GM12878 (cell line): ENCODE measurements around the gene TRPV6. TPM values are rescaled to one million over a fixed set of nuclear protein-coding genes. Genes with fewer than 3 reads are reported as not detected.

ENCODE experiments used
- ATAC-seq: fragments of 200-7000 bp; cut with Tn5 transposase; 3 replicates; pipeline ENCODE4 v1.9.1; 2020; ENCODE audit warnings: mild to moderate bottlenecking, moderate library complexity
- BruUV-seq: library from RNA; stranded (reverse); fragments of 400-500 nt; replicated peaks from 2 replicates; lab custom pipeline; 2021; lab: Mats Ljungman, UMichigan
- CTCF ChIA-PET: fragments of 300-600 bp; sonication (Branson Sonifier 250); formaldehyde crosslinking; extraction: SDS; loops from one replicate; lab custom pipeline; 2021; ENCODE audit warnings: inconsistent platforms; lab: Yijun Ruan, JAX
- POLR2A ChIA-PET: fragments of 350-600 bp; formaldehyde crosslinking; extraction: SDS; loops from one replicate; lab custom pipeline; 2021; ENCODE audit warnings: inconsistent platforms; lab: Charles Lee
- RAD21 ChIA-PET: fragments of 300-600 bp; sonication (Branson Sonifier 250); formaldehyde crosslinking; loops from one replicate; lab custom pipeline; 2023; ENCODE audit warnings: antibody characterized with exemption; ENCODE audit not compliant: unreplicated experiment; lab: Charles Lee
- SMC1A ChIA-PET: fragments of 300-600 bp; sonication (Branson Sonifier 250); formaldehyde crosslinking; loops from one replicate; lab custom pipeline; 2023; ENCODE audit not compliant: unreplicated experiment, uncharacterized antibody; lab: Charles Lee
- DNase-seq: peaks from one replicate; pipeline ENCODE4 v3.0.0-alpha.2; 2011; ENCODE audit warnings: low read depth, low spot score
- FAIRE-seq: peaks from 3 replicates; lab custom pipeline; 2011; peaks lifted over from hg19 to GRCh38; lab: Jason Lieb, UNC
- H2AFZ ChIP-seq: 2 replicates; pipeline ENCODE4 v1.6.0; 2011; ENCODE audit warnings: low read depth, low read length, control low read depth; ENCODE audit not compliant: control insufficient read depth
- H3K27ac ChIP-seq: 2 replicates; pipeline ENCODE4 v1.5.1; 2011; ENCODE audit warnings: control low read depth; ENCODE audit not compliant: control insufficient read depth, insufficient read depth
- H3K27me3 ChIP-seq, 2 experiments: replicated peaks in 1 of 2; 2 replicates each; pipeline versions ENCODE4 v1.6.0 to v1.6.1; 2011; ENCODE audit warnings: low read length in 1 of 2; ENCODE audit not compliant: control insufficient read depth in 2 of 2, insufficient read depth in 2 of 2
- H3K36me3 ChIP-seq, 2 experiments: 2 replicates each; pipeline ENCODE4 v1.5.1; 2011; ENCODE audit warnings: low read length in 1 of 2; ENCODE audit not compliant: control insufficient read depth in 2 of 2, insufficient read depth in 2 of 2
- H3K4me1 ChIP-seq: 2 replicates; pipeline ENCODE4 v1.6.1; 2011; ENCODE audit warnings: mild to moderate bottlenecking, low read length, moderate library complexity, mixed read lengths; ENCODE audit not compliant: control insufficient read depth, insufficient read depth
- H3K4me2 ChIP-seq: 2 replicates; pipeline ENCODE4 v1.6.0; 2011; ENCODE audit warnings: control low read depth; ENCODE audit not compliant: control insufficient read depth, insufficient read depth
- H3K4me3 ChIP-seq: fragments of 200-600 bp; sonication (generic); 2 replicates; pipeline ENCODE4 v1.5.1; 2016
- H3K79me2 ChIP-seq: 2 replicates; pipeline ENCODE4 v1.6.0; 2011; ENCODE audit warnings: low read length; ENCODE audit not compliant: control insufficient read depth, insufficient read depth
- H3K9ac ChIP-seq: 2 replicates; pipeline ENCODE4 v1.8.0; 2011; ENCODE audit warnings: low read length, control low read depth, mixed read lengths; ENCODE audit not compliant: control insufficient read depth, insufficient read depth
- H3K9me3 ChIP-seq: replicated peaks from 3 replicates; pipeline ENCODE4 v1.5.1; 2011; ENCODE audit warnings: mild to moderate bottlenecking, low read length; ENCODE audit not compliant: control insufficient read depth, insufficient read depth
- H4K20me1 ChIP-seq: 2 replicates; pipeline ENCODE4 v1.6.0; 2011; ENCODE audit not compliant: control insufficient read depth, insufficient read depth
- NFYB ChIP-seq: IDR thresholded peaks from 2 replicates; pipeline ENCODE4 v1.6.1; 2011; ENCODE audit warnings: low read depth, mild to moderate bottlenecking, low read length, improper control_type of control experiment, moderate library complexity; ENCODE audit not compliant: insufficient read depth
- RBBP5 ChIP-seq: fragments of 200-600 bp; sonication (generic); conservative IDR thresholded peaks from 2 replicates; pipeline ENCODE4 v1.6.1; 2016
- ZBTB11 ChIP-seq: fragments of 450-650 bp; formaldehyde crosslinking; IDR thresholded peaks from 2 replicates; pipeline ENCODE4 v1.5.0; 2022; ENCODE audit warnings: mild to moderate bottlenecking, missing genetic modification characterization
- WGBS: methylation state at CpG from one replicate; pipeline ENCODE4 v1.1.6; 2016; ENCODE audit warnings: low lambda C conversion rate; ENCODE audit not compliant: insufficient replicate concordance, insufficient coverage; ENCODE audit errors: missing lambda C conversion rate; 5-methylcytosine and 5-hydroxymethylcytosine counted together
- in situ Hi-C: fragments of 300-500 bp; cut with MboI; formaldehyde crosslinking; loops from 9 replicates; pipeline ENCODE4 v1.14.3; 2018; ENCODE audit warnings: mixed read lengths
- intact Hi-C: fragments of 100-400 bp; cut with micrococcal nuclease; formaldehyde crosslinking; loops from one replicate; pipeline ENCODE4 v1.14.2; 2022; ENCODE audit not compliant: unreplicated experiment
- polyA plus RNA-seq, 11 experiments: library from polyadenylated mRNA; depleted of rRNA in 4 of 11; unstranded in 6 of 11; stranded (reverse) in 5 of 11; fragments of >200 nt; fragmentation: Nextera tagmentation in 4 of 11; fragmentation: Illumina TruSeq in 1 of 11; extraction: Ambion mirVana in 4 of 11; extraction: Trizol in 1 of 11; gene quantifications; 1 replicate in 1 of 11; 2 replicates in 10 of 11; pipeline versions ENCODE4 v1.2.1 to v1.2.3, GENCODE V29; 2011 to 2016; ENCODE audit warnings: inconsistent platforms in 2 of 11, missing spikeins in 2 of 11, low read depth in 1 of 11
- total RNA-seq, 4 experiments: library from RNA; depleted of rRNA in 3 of 4; stranded (reverse); fragments of >200 nt in 3 of 4; fragmentation: Illumina TruSeq in 1 of 4; extraction: Trizol in 1 of 4; gene quantifications; 2 replicates each; pipeline versions ENCODE4 v1.2.1 to v1.2.3, GENCODE V29; 2013 to 2021

The TRPV6 gene
- total and polyA plus RNA-seq, 10 of the 15 experiments (the other 5 are each of a cell fraction or from before 2014, with no cell fraction given), result not detected

GRCh38 chr7:142871260-142872105 lies 14.1 kb downstream of the TRPV6 start (continued):
- TF ChIP-seq ZBTB11 (CRISPR knock-in tag), result no peak
- no peak for TF ChIP-seq NFYB

GRCh38 chr7:142870566-142871259 lies 14.8 kb downstream of the TRPV6 start:
- H3K9ac ChIP-seq, result no peak overlapping the region
- ChIA-PET SMC1A (interaction anchor here (1.1 kb wide), 1 partner anchor 12 kb away, joined by 4 read pairs; no protein-coding TSS in a partner anchor), CTCF (interaction anchor here (0.9 to 2.1 kb wide), 3 partner anchors 9 to 239 kb away, joined by 3 to 12 read pairs (median 3); no protein-coding TSS in a partner anchor), RAD21 (interaction anchor here (1.5 kb wide), 1 partner anchor 131 kb away, joined by 3 read pairs; no protein-coding TSS in a partner anchor), POLR2A (no interaction called here)
- H3K4me1 ChIP-seq, result no peaks in the 10 kb centered on the region
- ATAC-seq, result no peak
- in situ Hi-C loops (loop anchor here (5.0 to 10.0 kb wide), 2 partner anchors 132 to 344 kb away; no protein-coding TSS in a partner anchor), intact Hi-C loops (no loop called here)
- WGBS, result 43% methylated on average over 14 of the region's 14 CpGs
- no peak overlapping the region for H2AFZ ChIP-seq
- no peaks in the 10 kb centered on the region for H3K27me3 ChIP-seq
- no peaks in the 10 kb centered on the region; the same call in 2 of the 3 replicates for H3K9me3 ChIP-seq
- no peak overlapping the region for H3K4me3 ChIP-seq
- no peak for DNase-seq
- TF ChIP-seq RBBP5, result no peak
- H3K27ac ChIP-seq, result no peak overlapping the region
- H3K4me2 ChIP-seq, result no peak overlapping the region
- no peaks in the 10 kb centered on the region for H3K79me2 ChIP-seq
- H3K36me3 ChIP-seq, result no peaks in the 10 kb centered on the region
- no peaks in the 10 kb centered on the region for H4K20me1 ChIP-seq
- FAIRE-seq, result no peak
- BruUV-seq, result no TSS peak
